ENCODE results near the gene ADK. TPM values are rescaled to one million over a fixed set of nuclear protein-coding genes. Genes with fewer than 3 reads are reported as not detected.

ADK gene
- total and polyA plus RNA-seq, 2 donors (not counting 3 experiments of a cell fraction or from before 2014, with no cell fraction given): 11.7 to 46.5 TPM

DNA sequence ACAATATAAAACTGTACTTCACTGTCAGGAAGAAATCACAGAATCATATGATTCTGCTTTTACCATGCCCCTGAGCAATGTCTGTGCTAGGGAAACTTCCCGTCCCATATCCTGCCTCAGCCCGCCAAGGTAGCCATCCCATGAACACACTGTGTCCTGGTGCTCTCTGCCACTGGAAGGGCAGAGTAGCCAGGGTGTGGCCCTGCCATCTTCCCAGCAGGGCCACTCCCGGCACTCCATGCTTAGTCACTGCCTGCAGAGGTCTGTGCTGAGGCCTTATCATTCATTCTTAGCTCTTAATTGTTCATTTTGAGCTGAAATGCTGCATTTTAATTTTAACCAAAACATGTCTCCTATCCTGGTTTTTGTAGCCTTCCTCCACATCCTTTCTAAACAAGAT, 32.2 kb upstream of the ADK start:
- Histone ChIP-seq H3K9ac (replicated peaks; ENCODE audit: extremely low read depth, insufficient read depth, low read length) (no peak overlapping the region), H3K27me3 (ENCODE audit: control insufficient read depth in 2 of 2, insufficient read depth in 2 of 2, low read length in 2 of 2) (no peaks in the 10 kb centered on the region), H3K36me3 (ENCODE audit: control insufficient read depth in 2 of 2, extremely low read depth in 1 of 2, insufficient read depth in 2 of 2, low read length in 2 of 2) (peaks cover 46 to 52% of the 10 kb centered on the region in 2 experiments), H3K4me3 (replicated peaks in 1 of 3; ENCODE audit: insufficient read depth in 1 of 3, low read depth in 1 of 3, low read length in 3 of 3) (no peak overlapping the region), H3K27ac (ENCODE audit: insufficient read depth, low read depth, low read length) (no peak overlapping the region), H3K4me1 (ENCODE audit: control insufficient read depth, extremely low read depth, insufficient read depth, low read length) (peaks cover 5% of the 10 kb centered on the region), H4K20me1 (replicated peaks; ENCODE audit: control insufficient read depth, extremely low read depth, insufficient read depth, low read length) (no peaks in the 10 kb centered on the region), H3K79me2 (ENCODE audit: control insufficient read depth, insufficient read depth, low read length) (peaks cover 2% of the 10 kb centered on the region), H3K4me2 (ENCODE audit: insufficient read depth, low read length) (no peak overlapping the region), H3K9me1 (replicated peaks; ENCODE audit: control insufficient read depth, extremely low read depth, insufficient read depth, low read length) (no peaks in the 10 kb centered on the region), H3K9me3 (replicated peaks; ENCODE audit: control insufficient read depth, insufficient read depth, low read length) (no peaks in the 10 kb centered on the region), H2AFZ (ENCODE audit: low read depth, low read length) (no peak overlapping the region)
- TF ChIP-seq, protein P1, sequence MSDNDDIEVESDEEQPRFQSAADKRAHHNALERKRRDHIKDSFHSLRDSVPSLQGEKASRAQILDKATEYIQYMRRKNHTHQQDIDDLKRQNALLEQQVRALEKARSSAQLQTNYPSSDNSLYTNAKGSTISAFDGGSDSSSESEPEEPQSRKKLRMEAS (IDR thresholded peaks at IDR 0.05; ENCODE audit: insufficient read depth, insufficient read length): no peak
- TF ChIP-seq, protein P2, sequence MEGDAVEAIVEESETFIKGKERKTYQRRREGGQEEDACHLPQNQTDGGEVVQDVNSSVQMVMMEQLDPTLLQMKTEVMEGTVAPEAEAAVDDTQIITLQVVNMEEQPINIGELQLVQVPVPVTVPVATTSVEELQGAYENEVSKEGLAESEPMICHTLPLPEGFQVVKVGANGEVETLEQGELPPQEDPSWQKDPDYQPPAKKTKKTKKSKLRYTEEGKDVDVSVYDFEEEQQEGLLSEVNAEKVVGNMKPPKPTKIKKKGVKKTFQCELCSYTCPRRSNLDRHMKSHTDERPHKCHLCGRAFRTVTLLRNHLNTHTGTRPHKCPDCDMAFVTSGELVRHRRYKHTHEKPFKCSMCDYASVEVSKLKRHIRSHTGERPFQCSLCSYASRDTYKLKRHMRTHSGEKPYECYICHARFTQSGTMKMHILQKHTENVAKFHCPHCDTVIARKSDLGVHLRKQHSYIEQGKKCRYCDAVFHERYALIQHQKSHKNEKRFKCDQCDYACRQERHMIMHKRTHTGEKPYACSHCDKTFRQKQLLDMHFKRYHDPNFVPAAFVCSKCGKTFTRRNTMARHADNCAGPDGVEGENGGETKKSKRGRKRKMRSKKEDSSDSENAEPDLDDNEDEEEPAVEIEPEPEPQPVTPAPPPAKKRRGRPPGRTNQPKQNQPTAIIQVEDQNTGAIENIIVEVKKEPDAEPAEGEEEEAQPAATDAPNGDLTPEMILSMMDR (IDR thresholded peaks at IDR 0.05; ENCODE audit: extremely low read depth in 1 of 2, insufficient read depth in 1 of 2, low read depth in 1 of 2, low read length in 2 of 2): no peak
- intact Hi-C loops (cut with micrococcal nuclease): no loop called here
- no TSS peak for BruUV-seq (replicated peaks)
- ChIA-PET POLR2A (no interaction called here), CTCF (interaction anchor here (0.9 to 1.3 kb wide), 3 partner anchors 37 to 232 kb away, joined by 3 to 7 read pairs (median 4); no protein-coding TSS in a partner anchor)
- FAIRE-seq: no peak
- dilution Hi-C loops (cut with MboI; ENCODE audit: extremely low pct_ligation_motif_present, low sequenced_read_pairs): no loop called here
- no peak for DNase-seq (ENCODE audit: low read depth, low spot score)

DNA sequence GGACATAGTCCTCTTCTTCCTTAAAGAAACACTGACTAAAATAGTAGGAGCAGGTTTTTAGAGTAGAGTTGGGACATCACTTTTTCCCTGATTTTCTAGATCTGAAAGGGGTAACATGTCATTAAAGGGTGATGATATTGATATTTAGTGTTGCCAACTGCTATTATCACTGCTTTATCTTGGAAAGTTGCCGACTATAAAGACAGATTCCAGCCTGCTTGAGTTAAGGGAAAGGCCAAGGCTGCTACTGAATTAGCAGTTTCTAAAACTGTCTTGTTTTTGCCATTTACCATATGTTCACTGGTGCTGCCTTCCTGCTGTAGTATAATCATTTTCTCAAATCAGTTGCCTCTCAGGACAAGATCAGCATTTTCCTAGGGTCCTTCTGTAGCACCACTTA, 30.1 kb upstream of the ADK start:
- H4K20me1 ChIP-seq (replicated peaks; ENCODE audit: control insufficient read depth, extremely low read depth, insufficient read depth, low read length): no peaks in the 10 kb centered on the region
- TF ChIP-seq POLR2AphosphoS5 (IDR thresholded peaks at IDR 0.05; ENCODE audit: insufficient read depth, low read depth, low read length): no peak
- TF ChIP-seq GATA2 (IDR thresholded peaks at IDR 0.05; ENCODE audit: insufficient read depth, insufficient read length, low read depth, low read length): no peak
- TF ChIP-seq, protein P1 (IDR thresholded peaks at IDR 0.05; ENCODE audit: insufficient read depth, insufficient read length): no peak
- TF ChIP-seq EZH2 (IDR thresholded peaks at IDR 0.05; ENCODE audit: borderline replicate concordance, low read depth, low read length, severe bottlenecking): no peak
- TF ChIP-seq POLR2A (IDR thresholded peaks at IDR 0.05; ENCODE audit: low read depth, low read length): no peak
- TF ChIP-seq MYC (IDR thresholded peaks at IDR 0.05; ENCODE audit: low read depth, low read length): no peak
- TF ChIP-seq FOS (IDR thresholded peaks at IDR 0.05; ENCODE audit: borderline replicate concordance, insufficient read depth, low read length): no peak
- no peak for TF ChIP-seq JUN (IDR thresholded peaks at IDR 0.05; ENCODE audit: borderline replicate concordance, insufficient read depth, insufficient read length, low read depth)
- TF ChIP-seq, protein P2 (IDR thresholded peaks at IDR 0.05; ENCODE audit: extremely low read depth in 1 of 2, insufficient read depth in 1 of 2, low read depth in 1 of 2, low read length in 2 of 2): no peak
- BruUV-seq (replicated peaks): no TSS peak
- H3K9me1 ChIP-seq (replicated peaks; ENCODE audit: control insufficient read depth, extremely low read depth, insufficient read depth, low read length): no peaks in the 10 kb centered on the region
- no peak overlapping the region for H3K9ac ChIP-seq (replicated peaks; ENCODE audit: extremely low read depth, insufficient read depth, low read length)
- H3K36me3 ChIP-seq (ENCODE audit: control insufficient read depth in 2 of 2, extremely low read depth in 1 of 2, insufficient read depth in 2 of 2, low read length in 2 of 2): peaks cover 35 to 51% of the 10 kb centered on the region in 2 experiments
- H3K4me1 ChIP-seq (ENCODE audit: control insufficient read depth, extremely low read depth, insufficient read depth, low read length): peaks cover 5% of the 10 kb centered on the region
- H3K79me2 ChIP-seq (ENCODE audit: control insufficient read depth, insufficient read depth, low read length): no peaks in the 10 kb centered on the region
- intact Hi-C loops (cut with micrococcal nuclease) (no loop called here), dilution Hi-C loops (cut with MboI; ENCODE audit: extremely low pct_ligation_motif_present, low sequenced_read_pairs) (no loop called here)
- no peak overlapping the region for H3K4me2 ChIP-seq (ENCODE audit: insufficient read depth, low read length)
- no peak overlapping the region for H3K27ac ChIP-seq (ENCODE audit: insufficient read depth, low read depth, low read length)
- no peak overlapping the region for H2AFZ ChIP-seq (ENCODE audit: low read depth, low read length)
- ChIA-PET POLR2A (no interaction called here), CTCF (interaction anchor here (1.3 to 7.5 kb wide), 3 partner anchors 14 to 114 kb away, joined by 3 to 97 read pairs (median 3); no protein-coding TSS in a partner anchor)
- no peak overlapping the region for H3K4me3 ChIP-seq (replicated peaks in 1 of 3; ENCODE audit: insufficient read depth in 1 of 3, low read depth in 1 of 3, low read length in 3 of 3)
- FAIRE-seq (no peak), DNase-seq (ENCODE audit: low read depth, low spot score) (no peak)
- H3K27me3 ChIP-seq (ENCODE audit: control insufficient read depth in 2 of 2, insufficient read depth in 2 of 2, low read length in 2 of 2): no peaks in the 10 kb centered on the region
- no peaks in the 10 kb centered on the region for H3K9me3 ChIP-seq (replicated peaks; ENCODE audit: control insufficient read depth, insufficient read depth, low read length)

All from endothelial cell of umbilical vein (primary cell).